Panc1 (cell line): ENCODE measurements around the gene LRBA. TPM values are rescaled to one million over a fixed set of nuclear protein-coding genes. Genes with fewer than 3 reads are reported as not detected.

ENCODE experiments used
- ATAC-seq: fragments of 200-7000 bp; cut with Tn5 transposase; 2 replicates; pipeline ENCODE4 v1.9.1; 2020; ENCODE audit warnings: mild to moderate bottlenecking, moderate library complexity
- BruUV-seq: library from RNA; stranded (reverse); fragments of 400-500 nt; replicated peaks from 2 replicates; lab custom pipeline; 2021; lab: Mats Ljungman, UMichigan
- CTCF ChIA-PET: fragments of 300-600 bp; sonication (Branson Sonifier 250); formaldehyde crosslinking; loops from one replicate; lab custom pipeline; 2022; ENCODE audit warnings: antibody characterized with exemption; lab: Charles Lee
- POLR2A ChIA-PET: fragments of 300-600 bp; sonication (Branson Sonifier 250); formaldehyde crosslinking; loops from one replicate; lab custom pipeline; 2022; ENCODE audit warnings: antibody characterized with exemption; lab: Charles Lee
- DNase-seq: peaks from one replicate; pipeline ENCODE4 v3.0.0-alpha.2; 2010; ENCODE audit warnings: low read depth, low spot score
- H3K27ac ChIP-seq: 2 replicates; pipeline ENCODE4 v1.5.1; 2011; ENCODE audit warnings: mild to moderate bottlenecking, low read length, inconsistent platforms
- H3K27me3 ChIP-seq: fragments of 200-500 bp; sonication (Bioruptor generic); 2 replicates; pipeline ENCODE4 v1.6.0; 2014; ENCODE audit warnings: low read length, inconsistent platforms; ENCODE audit not compliant: control insufficient read depth, insufficient read depth
- H3K36me3 ChIP-seq: fragments of 200-500 bp; sonication (Bioruptor generic); 2 replicates; pipeline ENCODE4 v1.5.1; 2014; ENCODE audit warnings: inconsistent platforms, mild to moderate bottlenecking, low read length, moderate library complexity; ENCODE audit not compliant: control insufficient read depth, insufficient read depth
- H3K4me1 ChIP-seq: 2 replicates; pipeline ENCODE4 v1.5.1; 2011; ENCODE audit warnings: inconsistent platforms, mild to moderate bottlenecking, low read length, moderate library complexity; ENCODE audit not compliant: control insufficient read depth, insufficient read depth
- H3K4me3 ChIP-seq, 2 experiments: 2 replicates each; pipeline ENCODE4 v1.5.1; 2011 to 2012; ENCODE audit warnings: low read depth in 2 of 2, low read length in 2 of 2, mild to moderate bottlenecking in 2 of 2, inconsistent platforms in 1 of 2, moderate library complexity in 1 of 2
- H3K9me3 ChIP-seq: fragments of 200-500 bp; sonication (Bioruptor generic); 2 replicates; pipeline ENCODE4 v1.5.1; 2014; ENCODE audit warnings: low read depth, mild to moderate bottlenecking, inconsistent platforms, low read length, moderate library complexity; ENCODE audit not compliant: control insufficient read depth, insufficient read depth
- CTCF ChIP-seq: fragments of 450-650 bp; IDR thresholded peaks from 2 replicates; pipeline ENCODE4 v1.5.1; 2017; ENCODE audit warnings: mild to moderate bottlenecking
- POLR2AphosphoS5 ChIP-seq: IDR thresholded peaks from 2 replicates; pipeline ENCODE4 v1.6.1; 2012; ENCODE audit warnings: mild to moderate bottlenecking, low read depth, low read length, moderate library complexity
- SIN3A ChIP-seq: IDR thresholded peaks from 2 replicates; pipeline ENCODE4 v1.6.1; 2012; ENCODE audit warnings: low read depth, mild to moderate bottlenecking, low read length, moderate library complexity, borderline replicate concordance; ENCODE audit not compliant: insufficient read depth
- TCF7L2 ChIP-seq: IDR thresholded peaks from 2 replicates; pipeline ENCODE4 v1.6.1; 2011; ENCODE audit warnings: mild to moderate bottlenecking, low read depth, low read length, inconsistent platforms
- in situ Hi-C: cut with HindIII; loops from 2 replicates; pipeline ENCODE4 v1.10.0; 2016; ENCODE audit warnings: low sequenced_read_pairs, low pct_unique_long_range_greater_than_20kb
- intact Hi-C: fragments of 100-400 bp; cut with micrococcal nuclease; formaldehyde crosslinking; loops from one replicate; pipeline ENCODE4 v1.10.0; 2022; ENCODE audit not compliant: unreplicated experiment
- total RNA-seq: library from RNA; stranded (reverse); gene quantifications from one replicate; pipeline ENCODE4 v1.2.1, GENCODE V29; 2021; ENCODE audit not compliant: unreplicated experiment
- TF ChIP-seq, protein P1 (sequence below), 2 experiments: IDR thresholded peaks; 2 replicates each; pipeline ENCODE4 v1.6.1; 2011 to 2012; ENCODE audit warnings: low read depth in 2 of 2, control low read depth in 1 of 2, low read length in 1 of 2, mild to moderate bottlenecking in 1 of 2, moderate library complexity in 1 of 2; ENCODE audit not compliant: insufficient read depth in 1 of 2

Gene LRBA
- total RNA-seq, 1 experiment from 2014 or later, result 26.4 TPM

- Histone ChIP-seq H3K4me1 (no peaks in the 10 kb centered on the region), H3K27me3 (no peaks in the 10 kb centered on the region), H3K27ac (no peak overlapping the region), H3K36me3 (no peaks in the 10 kb centered on the region), H3K4me3 (no peak overlapping the region), H3K9me3 (no peaks in the 10 kb centered on the region)
- no peak for TF ChIP-seq CTCF
- no peak for TF ChIP-seq SIN3A
- no peak for TF ChIP-seq TCF7L2
- TF ChIP-seq, protein P1, sequence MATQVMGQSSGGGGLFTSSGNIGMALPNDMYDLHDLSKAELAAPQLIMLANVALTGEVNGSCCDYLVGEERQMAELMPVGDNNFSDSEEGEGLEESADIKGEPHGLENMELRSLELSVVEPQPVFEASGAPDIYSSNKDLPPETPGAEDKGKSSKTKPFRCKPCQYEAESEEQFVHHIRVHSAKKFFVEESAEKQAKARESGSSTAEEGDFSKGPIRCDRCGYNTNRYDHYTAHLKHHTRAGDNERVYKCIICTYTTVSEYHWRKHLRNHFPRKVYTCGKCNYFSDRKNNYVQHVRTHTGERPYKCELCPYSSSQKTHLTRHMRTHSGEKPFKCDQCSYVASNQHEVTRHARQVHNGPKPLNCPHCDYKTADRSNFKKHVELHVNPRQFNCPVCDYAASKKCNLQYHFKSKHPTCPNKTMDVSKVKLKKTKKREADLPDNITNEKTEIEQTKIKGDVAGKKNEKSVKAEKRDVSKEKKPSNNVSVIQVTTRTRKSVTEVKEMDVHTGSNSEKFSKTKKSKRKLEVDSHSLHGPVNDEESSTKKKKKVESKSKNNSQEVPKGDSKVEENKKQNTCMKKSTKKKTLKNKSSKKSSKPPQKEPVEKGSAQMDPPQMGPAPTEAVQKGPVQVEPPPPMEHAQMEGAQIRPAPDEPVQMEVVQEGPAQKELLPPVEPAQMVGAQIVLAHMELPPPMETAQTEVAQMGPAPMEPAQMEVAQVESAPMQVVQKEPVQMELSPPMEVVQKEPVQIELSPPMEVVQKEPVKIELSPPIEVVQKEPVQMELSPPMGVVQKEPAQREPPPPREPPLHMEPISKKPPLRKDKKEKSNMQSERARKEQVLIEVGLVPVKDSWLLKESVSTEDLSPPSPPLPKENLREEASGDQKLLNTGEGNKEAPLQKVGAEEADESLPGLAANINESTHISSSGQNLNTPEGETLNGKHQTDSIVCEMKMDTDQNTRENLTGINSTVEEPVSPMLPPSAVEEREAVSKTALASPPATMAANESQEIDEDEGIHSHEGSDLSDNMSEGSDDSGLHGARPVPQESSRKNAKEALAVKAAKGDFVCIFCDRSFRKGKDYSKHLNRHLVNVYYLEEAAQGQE (IDR thresholded peaks at IDR 0.05; ENCODE audit: insufficient read depth in 1 of 2, low read depth in 2 of 2, low read length in 1 of 2), result no peak
- no peak for TF ChIP-seq POLR2AphosphoS5
- no TSS peak for BruUV-seq
- ChIA-PET CTCF (no interaction called here), POLR2A (no interaction called here)
- DNase-seq (no peak), ATAC-seq (no peak)
- intact Hi-C loops (no loop called here), in situ Hi-C loops (no loop called here)
Observed at GRCh38 chr4:150805183-150806025, 209.7 kb downstream of the LRBA start.

DNA sequence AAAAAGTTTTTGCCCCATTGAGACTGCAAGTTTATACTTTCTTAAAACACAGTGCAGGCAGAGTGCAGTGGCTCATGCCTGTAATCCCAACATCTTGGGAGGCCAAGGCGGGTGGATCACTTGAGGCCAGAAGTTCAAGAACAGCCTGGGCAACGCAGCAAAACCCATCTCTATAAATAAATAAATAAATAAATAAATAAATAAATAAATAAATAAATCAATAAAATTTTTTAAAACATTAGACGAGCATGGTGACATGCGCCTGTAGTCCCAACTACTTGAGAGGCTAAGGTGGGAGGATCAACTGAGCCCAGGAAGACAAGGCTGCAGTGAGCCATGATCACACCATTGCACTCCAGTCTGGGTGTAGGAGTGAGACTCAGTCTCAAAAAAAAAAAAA is 213.3 kb downstream of the LRBA start:
- no peak for ATAC-seq
- Histone ChIP-seq H3K4me1 (no peaks in the 10 kb centered on the region), H3K36me3 (no peaks in the 10 kb centered on the region), H3K9me3 (no peaks in the 10 kb centered on the region), H3K4me3 (no peak overlapping the region), H3K27ac (no peak overlapping the region), H3K27me3 (no peaks in the 10 kb centered on the region)
- intact Hi-C loops (no loop called here), in situ Hi-C loops (no loop called here)
- DNase-seq, result no peak
- BruUV-seq, result no TSS peak
- CTCF ChIA-PET, result no interaction called here
- no peak for TF ChIP-seq TCF7L2
- TF ChIP-seq POLR2AphosphoS5, result no peak
- TF ChIP-seq, protein P1 (IDR thresholded peaks at IDR 0.05; ENCODE audit: insufficient read depth in 1 of 2, low read depth in 2 of 2, low read length in 1 of 2), result no peak
- TF ChIP-seq SIN3A, result no peak
- TF ChIP-seq CTCF, result no peak
- POLR2A ChIA-PET, result no interaction called here
